Activated T-helper 1 cell treated with anti-CD3 and anti-CD28 coated beads, Interleukin-12 subunit alpha, Interleukin-12 subunit beta, Interleukin-2, Interleukin-4 antibody, amounts not matched to agents 30 ng/mL and 10 ng/mL and 1 ng/mL, durations not matched to agents 14 hours and 24 hours and 36 hours (primary cell): ENCODE measurements around the gene ACTN4. TPM values are rescaled to one million over a fixed set of nuclear protein-coding genes. Genes with fewer than 3 reads are reported as not detected.

Experiments used
- DNase-seq: peaks from one replicate; pipeline ENCODE4 v3.0.0; 2021; ENCODE audit warnings: low spot score
- H3K27ac Mint-ChIP-seq: one replicate; pipeline ENCODE4 v1.8.0; 2021; ENCODE audit warnings: mild to moderate bottlenecking, mixed read lengths
- H3K27me3 Mint-ChIP-seq: one replicate; pipeline ENCODE4 v1.8.0; 2022; ENCODE audit warnings: mild to moderate bottlenecking, moderate library complexity, mixed read lengths; ENCODE audit not compliant: insufficient read depth
- H3K36me3 Mint-ChIP-seq: one replicate; pipeline ENCODE4 v1.8.0; 2021; ENCODE audit warnings: low read depth, mixed read lengths
- H3K4me1 Mint-ChIP-seq: one replicate; pipeline ENCODE4 v1.8.0; 2021; ENCODE audit warnings: low read depth, mixed read lengths
- H3K4me3 Mint-ChIP-seq: one replicate; pipeline ENCODE4 v1.8.0; 2021; ENCODE audit warnings: mild to moderate bottlenecking, moderate library complexity, mixed read lengths
- H3K9me3 Mint-ChIP-seq: one replicate; pipeline ENCODE4 v1.8.0; 2021; ENCODE audit warnings: mixed read lengths
- intact Hi-C: fragments of 100-400 bp; cut with micrococcal nuclease; formaldehyde crosslinking; loops from one replicate; pipeline ENCODE4 v1.15.1; 2024
- total RNA-seq: library from RNA; stranded (reverse); gene quantifications from 2 replicates; pipeline ENCODE4 v1.2.3, GENCODE V29; 2022

Gene ACTN4
- total RNA-seq, 1 donor from 2014 or later = 287 TPM

- H3K4me3 Mint-ChIP-seq = no peak overlapping the region
- H3K27me3 Mint-ChIP-seq = no peaks in the 10 kb centered on the region
- intact Hi-C loops = no loop called here
- H3K36me3 Mint-ChIP-seq = peaks cover 21% of the 10 kb centered on the region
- no peak overlapping the region for H3K27ac Mint-ChIP-seq
- H3K4me1 Mint-ChIP-seq = peaks cover 98% of the 10 kb centered on the region
- DNase-seq = no peak
- H3K9me3 Mint-ChIP-seq = peaks cover 4% of the 10 kb centered on the region
Observed at GRCh38 chr19:38678891-38679494, 31.5 kb downstream of the ACTN4 start.

GRCh38 chr19:38679839-38680238, 32.4 kb downstream of the ACTN4 start:
- H3K27ac Mint-ChIP-seq = peak overlapping the region; percentile 42
- H3K4me3 Mint-ChIP-seq = no peak overlapping the region
- H3K27me3 Mint-ChIP-seq = no peaks in the 10 kb centered on the region
- peaks cover 4% of the 10 kb centered on the region for H3K9me3 Mint-ChIP-seq
- intact Hi-C loops = loop anchor here (5.0 kb wide), 1 partner anchor 33 kb away; the partner anchor contains the start of gene ACTN4
- no peak for DNase-seq
- peaks cover 97% of the 10 kb centered on the region for H3K4me1 Mint-ChIP-seq
- peaks cover 19% of the 10 kb centered on the region for H3K36me3 Mint-ChIP-seq

- peaks cover 4% of the 10 kb centered on the region for H3K9me3 Mint-ChIP-seq
- DNase-seq = no peak
- no peaks in the 10 kb centered on the region for H3K27me3 Mint-ChIP-seq
- intact Hi-C loops = loop anchor here (5.0 kb wide), 1 partner anchor 35 kb away; the partner anchor contains the start of gene ACTN4
- peak overlapping the region; percentile 3 for H3K27ac Mint-ChIP-seq
- peaks cover 20% of the 10 kb centered on the region for H3K36me3 Mint-ChIP-seq
- peaks cover 97% of the 10 kb centered on the region for H3K4me1 Mint-ChIP-seq
- H3K4me3 Mint-ChIP-seq = peak overlapping the region; percentile 26
Observed at GRCh38 chr19:38682195-38682867, 34.9 kb downstream of the ACTN4 start.

- H3K27ac Mint-ChIP-seq = peak overlapping the region; percentile 6
- H3K4me3 Mint-ChIP-seq = no peak overlapping the region
- intact Hi-C loops = loop anchor here (5.0 kb wide), 1 partner anchor 36 kb away; the partner anchor contains the start of gene ACTN4
- DNase-seq = no peak
- peaks cover 4% of the 10 kb centered on the region for H3K9me3 Mint-ChIP-seq
- peaks cover 97% of the 10 kb centered on the region for H3K4me1 Mint-ChIP-seq
- H3K27me3 Mint-ChIP-seq = no peaks in the 10 kb centered on the region
- peaks cover 21% of the 10 kb centered on the region for H3K36me3 Mint-ChIP-seq
Observed at GRCh38 chr19:38682872-38683392, 35.5 kb downstream of the ACTN4 start.

- Mint-ChIP-seq H3K4me1 (peaks cover 92% of the 10 kb centered on the region), H3K9me3 (peaks cover 4% of the 10 kb centered on the region), H3K27me3 (no peaks in the 10 kb centered on the region), H3K36me3 (peaks cover 19% of the 10 kb centered on the region), H3K27ac (peak overlapping the region; percentile 23), H3K4me3 (peak overlapping the region; percentile 31)
- no peak for DNase-seq
- intact Hi-C loops = loop anchor here (5.0 kb wide), 1 partner anchor 36 kb away; the partner anchor contains the start of gene ACTN4
Observed at GRCh38 chr19:38683393-38684077, 36.1 kb downstream of the ACTN4 start.

GRCh38 chr19:38684078-38684861, 36.8 kb downstream of the ACTN4 start:
- Mint-ChIP-seq H3K9me3 (peaks cover 4% of the 10 kb centered on the region), H3K4me3 (peak overlapping the region; percentile 20), H3K36me3 (peaks cover 19% of the 10 kb centered on the region), H3K27ac (peak overlapping the region; percentile 40), H3K4me1 (peaks cover 92% of the 10 kb centered on the region), H3K27me3 (no peaks in the 10 kb centered on the region)
- no peak for DNase-seq
- intact Hi-C loops = loop anchor here (5.0 kb wide), 1 partner anchor 37 kb away; the partner anchor contains the start of gene ACTN4

GRCh38 chr19:38684862-38685665, 37.6 kb downstream of the ACTN4 start:
- intact Hi-C loops = loop anchor here (5.0 kb wide), 1 partner anchor 38 kb away; the partner anchor contains the start of gene ACTN4
- H3K36me3 Mint-ChIP-seq = peaks cover 20% of the 10 kb centered on the region
- no peak for DNase-seq
- H3K9me3 Mint-ChIP-seq = peaks cover 4% of the 10 kb centered on the region
- H3K4me1 Mint-ChIP-seq = peaks cover 86% of the 10 kb centered on the region
- no peaks in the 10 kb centered on the region for H3K27me3 Mint-ChIP-seq
- peak overlapping the region; percentile 20 for H3K4me3 Mint-ChIP-seq
- peak overlapping the region; percentile 88 for H3K27ac Mint-ChIP-seq

GRCh38 chr19:38685666-38686529, 38.4 kb downstream of the ACTN4 start:
- Mint-ChIP-seq H3K36me3 (peaks cover 25% of the 10 kb centered on the region), H3K27me3 (no peaks in the 10 kb centered on the region), H3K4me3 (peak overlapping the region; percentile 71), H3K27ac (peak overlapping the region; percentile 88), H3K9me3 (peaks cover 4% of the 10 kb centered on the region), H3K4me1 (peaks cover 84% of the 10 kb centered on the region)
- intact Hi-C loops = loop anchor here (1.0 kb wide), 1 partner anchor 31 kb away; no protein-coding TSS in a partner anchor
- DNase-seq = no peak

GRCh38 chr19:38686530-38686888, 39.1 kb downstream of the ACTN4 start:
- H3K27me3 Mint-ChIP-seq = no peaks in the 10 kb centered on the region
- peaks cover 4% of the 10 kb centered on the region for H3K9me3 Mint-ChIP-seq
- peaks cover 23% of the 10 kb centered on the region for H3K36me3 Mint-ChIP-seq
- peaks cover 80% of the 10 kb centered on the region for H3K4me1 Mint-ChIP-seq
- intact Hi-C loops = loop anchor here (1.0 kb wide), 1 partner anchor 31 kb away; no protein-coding TSS in a partner anchor
- peak; percentile 35 for DNase-seq
- peak overlapping the region; percentile 88 for H3K27ac Mint-ChIP-seq
- H3K4me3 Mint-ChIP-seq = peak overlapping the region; percentile 71

- Mint-ChIP-seq H3K4me1 (peaks cover 81% of the 10 kb centered on the region), H3K27ac (no peak overlapping the region), H3K36me3 (peaks cover 19% of the 10 kb centered on the region), H3K27me3 (no peaks in the 10 kb centered on the region), H3K4me3 (no peak overlapping the region), H3K9me3 (peaks cover under 1% of the 10 kb centered on the region)
- intact Hi-C loops = no loop called here
- DNase-seq = no peak
Observed at GRCh38 chr19:38687837-38688378, 40.5 kb downstream of the ACTN4 start.

- H3K9me3 Mint-ChIP-seq = no peaks in the 10 kb centered on the region
- no peaks in the 10 kb centered on the region for H3K27me3 Mint-ChIP-seq
- H3K4me3 Mint-ChIP-seq = no peak overlapping the region
- peaks cover 19% of the 10 kb centered on the region for H3K36me3 Mint-ChIP-seq
- H3K4me1 Mint-ChIP-seq = peaks cover 82% of the 10 kb centered on the region
- no peak for DNase-seq
- no peak overlapping the region for H3K27ac Mint-ChIP-seq
- intact Hi-C loops = no loop called here
Observed at GRCh38 chr19:38690146-38690545, 42.7 kb downstream of the ACTN4 start.
